Panc1 (cell line): ENCODE measurements around the gene CACNA2D4. TPM values are rescaled to one million over a fixed set of nuclear protein-coding genes. Genes with fewer than 3 reads are reported as not detected.

Source experiments
- ATAC-seq: fragments of 200-7000 bp; cut with Tn5 transposase; 2 replicates; pipeline ENCODE4 v1.9.1; 2020; ENCODE audit warnings: mild to moderate bottlenecking, moderate library complexity
- BruUV-seq: library from RNA; stranded (reverse); fragments of 400-500 nt; replicated peaks from 2 replicates; lab custom pipeline; 2021; lab: Mats Ljungman, UMichigan
- CTCF ChIA-PET: fragments of 300-600 bp; sonication (Branson Sonifier 250); formaldehyde crosslinking; loops from one replicate; lab custom pipeline; 2022; ENCODE audit warnings: antibody characterized with exemption; lab: Charles Lee
- POLR2A ChIA-PET: fragments of 300-600 bp; sonication (Branson Sonifier 250); formaldehyde crosslinking; loops from one replicate; lab custom pipeline; 2022; ENCODE audit warnings: antibody characterized with exemption; lab: Charles Lee
- DNase-seq: peaks from one replicate; pipeline ENCODE4 v3.0.0-alpha.2; 2010; ENCODE audit warnings: low read depth, low spot score
- H3K27ac ChIP-seq: 2 replicates; pipeline ENCODE4 v1.5.1; 2011; ENCODE audit warnings: mild to moderate bottlenecking, low read length, inconsistent platforms
- H3K27me3 ChIP-seq: fragments of 200-500 bp; sonication (Bioruptor generic); 2 replicates; pipeline ENCODE4 v1.6.0; 2014; ENCODE audit warnings: low read length, inconsistent platforms; ENCODE audit not compliant: control insufficient read depth, insufficient read depth
- H3K36me3 ChIP-seq: fragments of 200-500 bp; sonication (Bioruptor generic); 2 replicates; pipeline ENCODE4 v1.5.1; 2014; ENCODE audit warnings: inconsistent platforms, mild to moderate bottlenecking, low read length, moderate library complexity; ENCODE audit not compliant: control insufficient read depth, insufficient read depth
- H3K4me1 ChIP-seq: 2 replicates; pipeline ENCODE4 v1.5.1; 2011; ENCODE audit warnings: inconsistent platforms, mild to moderate bottlenecking, low read length, moderate library complexity; ENCODE audit not compliant: control insufficient read depth, insufficient read depth
- H3K4me3 ChIP-seq, 2 experiments: 2 replicates each; pipeline ENCODE4 v1.5.1; 2011 to 2012; ENCODE audit warnings: low read depth in 2 of 2, low read length in 2 of 2, mild to moderate bottlenecking in 2 of 2, inconsistent platforms in 1 of 2, moderate library complexity in 1 of 2
- H3K9me3 ChIP-seq: fragments of 200-500 bp; sonication (Bioruptor generic); 2 replicates; pipeline ENCODE4 v1.5.1; 2014; ENCODE audit warnings: low read depth, mild to moderate bottlenecking, inconsistent platforms, low read length, moderate library complexity; ENCODE audit not compliant: control insufficient read depth, insufficient read depth
- POLR2AphosphoS5 ChIP-seq: IDR thresholded peaks from 2 replicates; pipeline ENCODE4 v1.6.1; 2012; ENCODE audit warnings: mild to moderate bottlenecking, low read depth, low read length, moderate library complexity
- SIN3A ChIP-seq: IDR thresholded peaks from 2 replicates; pipeline ENCODE4 v1.6.1; 2012; ENCODE audit warnings: low read depth, mild to moderate bottlenecking, low read length, moderate library complexity, borderline replicate concordance; ENCODE audit not compliant: insufficient read depth
- TCF7L2 ChIP-seq: IDR thresholded peaks from 2 replicates; pipeline ENCODE4 v1.6.1; 2011; ENCODE audit warnings: mild to moderate bottlenecking, low read depth, low read length, inconsistent platforms
- in situ Hi-C: cut with HindIII; loops from 2 replicates; pipeline ENCODE4 v1.10.0; 2016; ENCODE audit warnings: low sequenced_read_pairs, low pct_unique_long_range_greater_than_20kb
- intact Hi-C: fragments of 100-400 bp; cut with micrococcal nuclease; formaldehyde crosslinking; loops from one replicate; pipeline ENCODE4 v1.10.0; 2022; ENCODE audit not compliant: unreplicated experiment
- total RNA-seq: library from RNA; stranded (reverse); gene quantifications from one replicate; pipeline ENCODE4 v1.2.1, GENCODE V29; 2021; ENCODE audit not compliant: unreplicated experiment
- TF ChIP-seq, protein P1 (sequence below), 2 experiments: IDR thresholded peaks; 2 replicates each; pipeline ENCODE4 v1.6.1; 2011 to 2012; ENCODE audit warnings: low read depth in 2 of 2, control low read depth in 1 of 2, low read length in 1 of 2, mild to moderate bottlenecking in 1 of 2, moderate library complexity in 1 of 2; ENCODE audit not compliant: insufficient read depth in 1 of 2
- TF ChIP-seq, protein P2 (sequence below): fragments of 450-650 bp; IDR thresholded peaks from 2 replicates; pipeline ENCODE4 v1.5.1; 2017; ENCODE audit warnings: mild to moderate bottlenecking

The CACNA2D4 gene
- total RNA-seq, 1 experiment from 2014 or later = 0.15 TPM

DNA sequence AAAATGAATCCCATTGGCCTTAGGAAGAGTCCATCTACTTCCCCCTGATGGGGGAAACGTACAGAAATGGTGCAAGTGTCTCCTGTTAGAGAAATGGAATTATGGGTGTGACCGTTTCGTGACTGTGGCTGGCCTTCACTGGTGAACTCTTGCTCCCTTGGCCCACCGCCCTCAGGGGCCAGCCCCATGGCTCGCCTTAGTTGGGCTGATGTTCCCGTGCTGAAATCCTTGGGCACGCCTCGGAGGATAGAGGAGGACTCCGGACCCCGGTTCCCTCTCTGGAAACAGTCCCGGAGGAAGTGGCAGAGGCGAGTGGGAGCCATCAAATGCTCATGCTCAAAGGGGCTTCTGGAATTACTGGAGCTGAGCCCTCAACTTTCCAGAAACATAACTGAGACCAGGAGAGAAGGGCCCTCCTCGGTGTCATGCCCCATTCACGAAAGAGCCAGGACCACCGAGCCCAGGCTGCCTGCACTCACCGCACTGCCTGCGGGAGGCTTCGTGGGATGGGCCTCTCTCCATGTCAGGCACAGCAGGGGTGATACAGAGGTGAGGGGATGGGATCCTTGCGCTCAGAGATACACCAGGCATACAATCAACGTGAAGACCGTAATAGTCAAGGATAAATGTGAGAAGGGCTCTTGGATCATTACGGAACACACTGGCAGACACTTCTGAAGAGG lies 10.1 kb upstream of the CACNA2D4 start:
- intact Hi-C loops (no loop called here), in situ Hi-C loops (no loop called here)
- no TSS peak for BruUV-seq
- H3K4me1 ChIP-seq = no peaks in the 10 kb centered on the region; the same call in 1 of the 2 replicates
- no peaks in the 10 kb centered on the region for H3K27me3 ChIP-seq
- no peak for ATAC-seq
- H3K27ac ChIP-seq = no peak overlapping the region
- no peaks in the 10 kb centered on the region for H3K36me3 ChIP-seq
- DNase-seq = no peak
- H3K9me3 ChIP-seq = no peaks in the 10 kb centered on the region
- TF ChIP-seq, protein P1, sequence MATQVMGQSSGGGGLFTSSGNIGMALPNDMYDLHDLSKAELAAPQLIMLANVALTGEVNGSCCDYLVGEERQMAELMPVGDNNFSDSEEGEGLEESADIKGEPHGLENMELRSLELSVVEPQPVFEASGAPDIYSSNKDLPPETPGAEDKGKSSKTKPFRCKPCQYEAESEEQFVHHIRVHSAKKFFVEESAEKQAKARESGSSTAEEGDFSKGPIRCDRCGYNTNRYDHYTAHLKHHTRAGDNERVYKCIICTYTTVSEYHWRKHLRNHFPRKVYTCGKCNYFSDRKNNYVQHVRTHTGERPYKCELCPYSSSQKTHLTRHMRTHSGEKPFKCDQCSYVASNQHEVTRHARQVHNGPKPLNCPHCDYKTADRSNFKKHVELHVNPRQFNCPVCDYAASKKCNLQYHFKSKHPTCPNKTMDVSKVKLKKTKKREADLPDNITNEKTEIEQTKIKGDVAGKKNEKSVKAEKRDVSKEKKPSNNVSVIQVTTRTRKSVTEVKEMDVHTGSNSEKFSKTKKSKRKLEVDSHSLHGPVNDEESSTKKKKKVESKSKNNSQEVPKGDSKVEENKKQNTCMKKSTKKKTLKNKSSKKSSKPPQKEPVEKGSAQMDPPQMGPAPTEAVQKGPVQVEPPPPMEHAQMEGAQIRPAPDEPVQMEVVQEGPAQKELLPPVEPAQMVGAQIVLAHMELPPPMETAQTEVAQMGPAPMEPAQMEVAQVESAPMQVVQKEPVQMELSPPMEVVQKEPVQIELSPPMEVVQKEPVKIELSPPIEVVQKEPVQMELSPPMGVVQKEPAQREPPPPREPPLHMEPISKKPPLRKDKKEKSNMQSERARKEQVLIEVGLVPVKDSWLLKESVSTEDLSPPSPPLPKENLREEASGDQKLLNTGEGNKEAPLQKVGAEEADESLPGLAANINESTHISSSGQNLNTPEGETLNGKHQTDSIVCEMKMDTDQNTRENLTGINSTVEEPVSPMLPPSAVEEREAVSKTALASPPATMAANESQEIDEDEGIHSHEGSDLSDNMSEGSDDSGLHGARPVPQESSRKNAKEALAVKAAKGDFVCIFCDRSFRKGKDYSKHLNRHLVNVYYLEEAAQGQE (IDR thresholded peaks at IDR 0.05; ENCODE audit: insufficient read depth in 1 of 2, low read depth in 2 of 2, low read length in 1 of 2) = no peak
- no peak for TF ChIP-seq SIN3A
- TF ChIP-seq TCF7L2 = no peak
- no peak for TF ChIP-seq POLR2AphosphoS5
- TF ChIP-seq, protein P2, sequence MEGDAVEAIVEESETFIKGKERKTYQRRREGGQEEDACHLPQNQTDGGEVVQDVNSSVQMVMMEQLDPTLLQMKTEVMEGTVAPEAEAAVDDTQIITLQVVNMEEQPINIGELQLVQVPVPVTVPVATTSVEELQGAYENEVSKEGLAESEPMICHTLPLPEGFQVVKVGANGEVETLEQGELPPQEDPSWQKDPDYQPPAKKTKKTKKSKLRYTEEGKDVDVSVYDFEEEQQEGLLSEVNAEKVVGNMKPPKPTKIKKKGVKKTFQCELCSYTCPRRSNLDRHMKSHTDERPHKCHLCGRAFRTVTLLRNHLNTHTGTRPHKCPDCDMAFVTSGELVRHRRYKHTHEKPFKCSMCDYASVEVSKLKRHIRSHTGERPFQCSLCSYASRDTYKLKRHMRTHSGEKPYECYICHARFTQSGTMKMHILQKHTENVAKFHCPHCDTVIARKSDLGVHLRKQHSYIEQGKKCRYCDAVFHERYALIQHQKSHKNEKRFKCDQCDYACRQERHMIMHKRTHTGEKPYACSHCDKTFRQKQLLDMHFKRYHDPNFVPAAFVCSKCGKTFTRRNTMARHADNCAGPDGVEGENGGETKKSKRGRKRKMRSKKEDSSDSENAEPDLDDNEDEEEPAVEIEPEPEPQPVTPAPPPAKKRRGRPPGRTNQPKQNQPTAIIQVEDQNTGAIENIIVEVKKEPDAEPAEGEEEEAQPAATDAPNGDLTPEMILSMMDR = no peak
- ChIA-PET POLR2A (no interaction called here), CTCF (no interaction called here)
- no peak overlapping the region for H3K4me3 ChIP-seq

DNA sequence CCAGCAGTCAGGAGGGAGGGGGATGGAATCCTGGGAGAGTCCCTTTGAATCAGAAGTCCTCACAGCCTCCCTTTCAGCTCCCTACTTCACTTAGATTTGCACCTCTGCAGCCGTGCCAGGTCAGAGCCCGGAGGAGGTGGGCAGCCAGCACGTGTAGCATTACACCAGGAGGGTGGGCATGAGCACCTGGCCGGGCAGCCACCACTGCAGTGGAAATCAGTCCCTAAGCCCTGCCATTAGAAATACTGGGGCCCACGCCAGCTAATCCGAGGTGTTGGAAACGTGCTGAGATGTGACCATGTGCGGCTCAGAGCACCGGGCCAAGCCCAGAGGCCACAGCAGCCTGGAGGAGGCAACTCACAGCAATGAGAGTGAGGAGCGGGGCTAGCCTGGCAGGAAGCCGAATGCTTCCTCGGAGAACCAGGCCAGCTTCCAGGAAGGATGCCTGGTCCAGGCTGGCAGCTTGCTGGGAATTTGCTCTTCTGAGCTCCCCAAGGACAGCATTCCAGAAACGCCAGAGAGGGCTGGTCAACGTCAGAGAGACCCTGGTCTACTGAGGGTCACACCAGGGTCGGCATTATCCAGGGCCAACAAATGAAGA lies 9.4 kb upstream of the CACNA2D4 start:
- in situ Hi-C loops = no loop called here
- intact Hi-C loops = no loop called here
- ATAC-seq = no peak
- TF ChIP-seq POLR2AphosphoS5 = no peak
- TF ChIP-seq, protein P2 = no peak
- no peak for TF ChIP-seq TCF7L2
- Histone ChIP-seq H3K36me3 (no peaks in the 10 kb centered on the region), H3K4me3 (no peak overlapping the region), H3K27ac (no peak overlapping the region), H3K4me1 (no peaks in the 10 kb centered on the region), H3K9me3 (no peaks in the 10 kb centered on the region), H3K27me3 (no peaks in the 10 kb centered on the region)
- ChIA-PET POLR2A (no interaction called here), CTCF (no interaction called here)
- BruUV-seq = no TSS peak
- no peak for DNase-seq
